Left lung (tissue), 10 donors: ENCODE results near the gene CARNS1. TPM values are rescaled to one million over a fixed set of nuclear protein-coding genes. Genes with fewer than 3 reads are reported as not detected.

Source experiments
- ATAC-seq: fragments of 200-7000 bp; cut with Tn5 transposase; one replicate; pipeline ENCODE4 v1.9.1; 2020; ENCODE audit warnings: moderate library complexity
- DNase-seq, 4 donors: peaks; one replicate each; pipeline ENCODE4 v3.0.0-alpha.2; 2013 to 2020
- H3K27ac ChIP-seq, 2 donors: fragments of 200-600 bp; sonication (generic) in 1 of 2; one replicate each; pipeline versions ENCODE4 v1.5.0 to v1.8.0; 2020 to 2021
- H3K27me3 ChIP-seq, 2 donors: fragments of 200-600 bp; sonication (generic) in 1 of 2; one replicate each; pipeline versions ENCODE4 v1.5.0 to v1.8.0; 2020 to 2021
- H3K36me3 ChIP-seq, 2 donors: fragments of 200-600 bp; sonication (generic) in 1 of 2; one replicate each; pipeline versions ENCODE4 v1.5.0 to v1.8.0; 2020 to 2021
- H3K4me1 ChIP-seq, 2 donors: fragments of 200-600 bp; one replicate each; pipeline ENCODE4 v1.8.0; 2021
- H3K4me3 ChIP-seq, 2 donors: fragments of 200-600 bp; sonication (generic) in 1 of 2; one replicate each; pipeline versions ENCODE4 v1.5.0 to v1.8.0; 2020 to 2021; ENCODE audit warnings: mild to moderate bottlenecking in 1 of 2
- H3K9me3 ChIP-seq, 2 donors: fragments of 200-600 bp; sonication (generic) in 1 of 2; one replicate each; pipeline versions ENCODE4 v1.5.0 to v1.8.0; 2020 to 2021
- CTCF ChIP-seq, 2 donors: fragments of 200-600 bp; sonication (generic) in 1 of 2; IDR thresholded peaks; one replicate each; pipeline versions ENCODE4 v1.5.0 to v1.8.0; 2021; ENCODE audit warnings: antibody characterized with exemption in 2 of 2
- intact Hi-C, 2 donors: fragments of 100-400 bp; cut with DNase I; formaldehyde crosslinking; loops; one replicate each; pipeline versions ENCODE4 v1.11.2 to v1.14.2; 2022
- polyA plus RNA-seq, 6 donors: library from polyadenylated mRNA; unstranded; fragments of 120-200 nt; gene quantifications; one replicate each; pipeline ENCODE4 v1.2.1, GENCODE V29; 2013; ENCODE audit not compliant: insufficient read length in 6 of 6
- total RNA-seq, 2 donors: library from RNA; stranded (reverse); fragmentation: NEBNext Ultra II Directional; extraction: Animal tissue kit (Norgen Biotek cat#: 25700); gene quantifications; one replicate each; pipeline ENCODE4 v1.2.1, GENCODE V29; 2021
- donor health status: DM: no; HTN: yes; CAD: no.
- donor health status: DM: no; HTN: no; CAD: no.

CARNS1 gene
- total and polyA plus RNA-seq, 8 donors, result 0.71 to 5.6 (median 3.1) TPM

GRCh38 chr11:67389477-67389876 lies 26.0 kb upstream of the CARNS1 start:
- H3K27me3 ChIP-seq, result no peaks in the 10 kb centered on the region
- H3K27ac ChIP-seq, result no peak overlapping the region
- H3K4me1 ChIP-seq, result peaks cover 5 to 26% of the 10 kb centered on the region in 2 donors
- intact Hi-C loops, result loop anchor here in 1 of 2 donors (5.0 kb wide), 1 partner anchor 37 kb away; the partner anchor contains the start of gene POLD4
- peak in 1 of 4 donors; percentile 45 for DNase-seq
- peak; percentile 7 for ATAC-seq
- no peaks in the 10 kb centered on the region for H3K9me3 ChIP-seq
- no peak overlapping the region for H3K4me3 ChIP-seq
- TF ChIP-seq CTCF (IDR thresholded peaks at IDR 0.05), result peak in 1 of 2 donors; percentile 42
- peaks cover 0 to 12% of the 10 kb centered on the region in 2 donors for H3K36me3 ChIP-seq

DNA sequence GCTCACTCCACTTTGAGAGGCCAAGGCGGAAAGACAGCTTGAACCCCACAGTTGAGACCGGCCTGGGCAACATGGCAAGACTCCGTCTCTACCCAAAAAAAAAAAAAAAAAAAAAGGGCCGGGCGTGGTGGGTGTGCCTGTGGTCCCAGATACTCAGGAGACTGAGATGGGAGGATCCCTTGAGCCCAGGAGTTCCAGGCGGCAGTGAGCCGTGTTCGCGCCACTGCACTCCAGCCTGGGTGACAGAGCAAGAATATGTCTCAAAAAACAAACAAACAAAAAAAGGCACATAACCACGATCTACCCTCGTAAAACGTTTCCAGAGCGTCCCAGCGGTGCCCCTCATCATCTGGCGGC lies 24.6 kb upstream of the CARNS1 start:
- ATAC-seq, result no peak
- H3K9me3 ChIP-seq, result no peaks in the 10 kb centered on the region
- no peak for TF ChIP-seq CTCF (IDR thresholded peaks at IDR 0.05)
- DNase-seq, result no peak
- intact Hi-C loops, result loop anchor here in 1 of 2 donors (5.0 kb wide), 1 partner anchor 116 kb away; the partner anchor contains the start of genes CDK2AP2 and PITPNM1
- H3K36me3 ChIP-seq, result peaks cover 0 to 25% of the 10 kb centered on the region in 2 donors
- no peaks in the 10 kb centered on the region for H3K27me3 ChIP-seq
- H3K4me3 ChIP-seq, result peak overlapping the region; percentile 81 to 89
- H3K4me1 ChIP-seq, result peaks cover 5 to 26% of the 10 kb centered on the region in 2 donors
- peak overlapping the region; percentile 49 to 85 for H3K27ac ChIP-seq

GRCh38 chr11:67391304-67392182 lies 23.9 kb upstream of the CARNS1 start, which contains the start of gene RAD9A:
TSS of gene RAD9A (plus strand) at chr11:67391986. CDS start at chr11:67392045, 59 bp downstream.
- intact Hi-C loops, result loop anchor here in 1 of 2 donors (5.0 kb wide), 1 partner anchor 116 kb away; the partner anchor contains the start of genes CDK2AP2 and PITPNM1

GRCh38 chr11:67392183-67392715 lies 23.2 kb upstream of the CARNS1 start:
- Histone ChIP-seq H3K27ac (peak overlapping the region; percentile 40 to 85), H3K4me3 (peak overlapping the region; percentile 81 to 89), H3K4me1 (peaks cover 5 to 30% of the 10 kb centered on the region in 2 donors), H3K9me3 (no peaks in the 10 kb centered on the region), H3K27me3 (no peaks in the 10 kb centered on the region), H3K36me3 (peaks cover 0 to 38% of the 10 kb centered on the region in 2 donors)
- TF ChIP-seq CTCF (IDR thresholded peaks at IDR 0.05), result no peak
- ATAC-seq (peak; percentile 1), DNase-seq (peak in 1 of 4 donors; percentile 61)
- intact Hi-C loops, result loop anchor here in 1 of 2 donors (5.0 kb wide), 1 partner anchor 115 kb away; the partner anchor contains the start of genes CDK2AP2 and PITPNM1

More at GRCh38 chr11:67391304-67392182, 23.9 kb upstream of the CARNS1 start, which contains the start of gene RAD9A:
- ATAC-seq, result peak; percentile 91
- Histone ChIP-seq H3K27ac (peak within 1 kb of the TSS; percentile 49 to 85), H3K4me3 (peak within 1 kb of the TSS; percentile 81 to 89), H3K36me3 (peaks cover 0 to 31% of the 10 kb centered on the region in 2 donors), H3K4me1 (peaks cover 5 to 26% of the 10 kb centered on the region in 2 donors), H3K9me3 (no peaks in the 10 kb centered on the region), H3K27me3 (no peaks in the 10 kb centered on the region)
- TF ChIP-seq CTCF (IDR thresholded peaks at IDR 0.05), result no peak
- peak; percentile 92 to 98 (median 96) for DNase-seq
